ENCODE data around the gene TMEM218.

The TMEM218 gene

GRCh38 chr11:125072961-125073590 lies 38.4 kb downstream of the TMEM218 start:
- TF ChIP-seq CTCF (IDR thresholded peaks at IDR 0.05; ENCODE audit: insufficient read depth, low read depth, low read length, missing control alignments): no peak
- H3K4me3 ChIP-seq (ENCODE audit: low read length): no peak overlapping the region
- no peak for DNase-seq (ENCODE audit: low read depth)

DNA sequence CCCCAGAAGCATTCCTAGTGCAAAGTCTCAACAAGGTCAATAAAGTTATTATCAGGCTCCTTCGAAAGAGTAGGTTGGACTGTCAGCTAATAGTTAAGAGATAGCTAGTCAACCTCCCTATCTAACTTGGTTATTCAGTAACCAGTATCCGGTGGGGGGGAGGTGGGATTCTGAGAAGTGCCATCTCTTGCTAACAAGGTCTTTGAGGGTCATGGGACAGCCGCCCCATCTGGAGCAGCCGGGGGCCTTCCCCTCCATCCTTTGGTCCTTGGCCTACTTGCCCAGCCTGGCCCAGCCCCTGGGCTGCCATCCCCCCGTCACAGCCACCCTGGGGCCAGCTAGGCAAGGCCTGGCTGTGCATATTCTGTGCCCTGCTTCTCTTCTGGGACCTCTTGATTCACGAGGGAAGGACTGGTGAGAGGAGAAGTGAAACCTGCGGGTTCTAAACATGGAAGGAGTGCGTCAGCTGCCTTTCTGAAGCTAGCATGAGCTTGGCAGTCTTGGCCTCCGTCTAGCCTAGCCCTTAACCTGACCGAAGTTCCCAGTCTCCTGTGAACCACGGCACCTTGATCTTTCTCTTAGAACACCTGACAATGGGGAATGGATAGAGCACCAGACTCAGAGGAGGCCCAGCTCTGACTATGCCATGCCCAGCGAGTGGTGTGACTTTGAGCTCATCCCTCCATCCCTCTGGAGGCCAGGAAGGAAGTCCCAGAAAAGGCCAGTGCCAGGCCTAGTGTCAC lies 39.0 kb downstream of the TMEM218 start:
- no peak for DNase-seq (ENCODE audit: low read depth)
- TF ChIP-seq CTCF (IDR thresholded peaks at IDR 0.05; ENCODE audit: insufficient read depth, low read depth, low read length, missing control alignments): no peak
- no peak overlapping the region for H3K4me3 ChIP-seq (ENCODE audit: low read length)

DNA sequence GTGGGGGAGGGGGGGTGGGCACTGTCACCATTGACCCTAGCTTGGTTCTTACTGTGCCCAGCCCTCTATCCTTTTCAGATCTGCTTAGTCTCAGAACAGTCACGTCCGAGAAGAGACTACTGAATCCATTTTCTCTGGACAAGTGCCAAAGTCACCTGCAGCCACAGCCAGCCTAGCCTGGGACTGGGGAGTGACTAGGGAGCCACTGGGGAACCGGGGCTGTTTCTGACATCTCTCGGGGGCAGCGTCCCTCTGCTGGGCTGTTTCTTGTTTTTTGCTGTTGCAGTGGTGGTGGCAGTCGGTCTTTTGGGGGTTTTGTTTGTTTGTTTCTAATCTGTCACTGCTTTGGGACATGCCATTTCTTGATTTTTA lies 39.6 kb downstream of the TMEM218 start:
- DNase-seq (ENCODE audit: low read depth): no peak
- no peak for TF ChIP-seq CTCF (IDR thresholded peaks at IDR 0.05; ENCODE audit: insufficient read depth, low read depth, low read length, missing control alignments)
- H3K4me3 ChIP-seq (ENCODE audit: low read length): no peak overlapping the region

GRCh38 chr11:125071435-125071834 lies 40.0 kb downstream of the TMEM218 start:
- H3K4me3 ChIP-seq (ENCODE audit: low read length): no peak overlapping the region
- no peak for DNase-seq (ENCODE audit: low read depth)
- no peak for TF ChIP-seq CTCF (IDR thresholded peaks at IDR 0.05; ENCODE audit: insufficient read depth, low read depth, low read length, missing control alignments)

- TF ChIP-seq CTCF (IDR thresholded peaks at IDR 0.05; ENCODE audit: insufficient read depth, low read depth, low read length, missing control alignments): no peak
- DNase-seq (ENCODE audit: low read depth): peak; percentile 87
- H3K4me3 ChIP-seq (ENCODE audit: low read length): no peak overlapping the region
Measured at GRCh38 chr11:125070699-125071254, 40.6 kb downstream of the TMEM218 start.

GRCh38 chr11:125069796-125070195 lies 41.6 kb downstream of the TMEM218 start:
- no peak for TF ChIP-seq CTCF (IDR thresholded peaks at IDR 0.05; ENCODE audit: insufficient read depth, low read depth, low read length, missing control alignments)
- no peak overlapping the region for H3K4me3 ChIP-seq (ENCODE audit: low read length)
- peak; percentile 56 for DNase-seq (ENCODE audit: low read depth)

All from epithelial cell of esophagus (primary cell).